ENCODE results near the gene FER. TPM values are rescaled to one million over a fixed set of nuclear protein-coding genes. Genes with fewer than 3 reads are reported as not detected.
"Not testable (repeated sequence)": the region's sequence is repeated elsewhere in the genome, so short reads cannot be mapped to it uniquely, and the experiment has no call there.

Gene FER
- total RNA-seq, 1 experiment from 2014 or later: 19.4 TPM

DNA sequence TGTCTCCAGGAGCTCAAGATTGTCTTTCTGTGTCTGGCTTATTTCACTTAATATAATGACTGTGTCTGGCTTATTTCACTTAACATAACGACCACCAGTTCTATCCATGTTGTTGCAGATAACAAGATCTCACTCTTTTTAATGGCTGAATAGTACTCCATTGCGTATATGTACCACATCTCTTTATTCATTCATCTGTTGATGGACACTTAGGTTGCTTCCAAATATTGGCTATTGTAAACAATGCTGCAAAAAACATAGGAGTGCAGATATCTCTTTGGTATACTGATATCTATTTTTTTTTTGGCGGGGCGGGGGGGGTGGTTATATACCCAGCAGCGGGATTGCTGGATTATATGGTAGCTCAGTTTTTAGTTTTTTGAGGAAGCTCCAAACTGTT is 45.5 kb downstream of the FER start:
- H2AFZ ChIP-seq (ENCODE audit: low read length): no peak overlapping the region
- H3K4me2 ChIP-seq (ENCODE audit: low read length): no peak overlapping the region
- no peaks in the 10 kb centered on the region for H3F3A ChIP-seq (ENCODE audit: low read length, unreplicated experiment)
- TF ChIP-seq, protein P1, sequence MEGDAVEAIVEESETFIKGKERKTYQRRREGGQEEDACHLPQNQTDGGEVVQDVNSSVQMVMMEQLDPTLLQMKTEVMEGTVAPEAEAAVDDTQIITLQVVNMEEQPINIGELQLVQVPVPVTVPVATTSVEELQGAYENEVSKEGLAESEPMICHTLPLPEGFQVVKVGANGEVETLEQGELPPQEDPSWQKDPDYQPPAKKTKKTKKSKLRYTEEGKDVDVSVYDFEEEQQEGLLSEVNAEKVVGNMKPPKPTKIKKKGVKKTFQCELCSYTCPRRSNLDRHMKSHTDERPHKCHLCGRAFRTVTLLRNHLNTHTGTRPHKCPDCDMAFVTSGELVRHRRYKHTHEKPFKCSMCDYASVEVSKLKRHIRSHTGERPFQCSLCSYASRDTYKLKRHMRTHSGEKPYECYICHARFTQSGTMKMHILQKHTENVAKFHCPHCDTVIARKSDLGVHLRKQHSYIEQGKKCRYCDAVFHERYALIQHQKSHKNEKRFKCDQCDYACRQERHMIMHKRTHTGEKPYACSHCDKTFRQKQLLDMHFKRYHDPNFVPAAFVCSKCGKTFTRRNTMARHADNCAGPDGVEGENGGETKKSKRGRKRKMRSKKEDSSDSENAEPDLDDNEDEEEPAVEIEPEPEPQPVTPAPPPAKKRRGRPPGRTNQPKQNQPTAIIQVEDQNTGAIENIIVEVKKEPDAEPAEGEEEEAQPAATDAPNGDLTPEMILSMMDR (conservative IDR thresholded peaks at IDR 0.05; ENCODE audit: low read depth, low read length): no peak
- TF ChIP-seq EZH2phosphoT487 (IDR thresholded peaks at IDR 0.05; ENCODE audit: borderline replicate concordance, low read length) (no peak), EZH2 (IDR thresholded peaks at IDR 0.05; ENCODE audit: low read length, unreplicated experiment) (no peak)
- H3K9ac ChIP-seq (ENCODE audit: low read length): no peak overlapping the region
- CTCF ChIA-PET: no interaction called here
- H3K27me3 ChIP-seq (ENCODE audit: low read length): no peaks in the 10 kb centered on the region
- DNase-seq: no peak
- H3K79me2 ChIP-seq (ENCODE audit: low read length): peaks cover 5% of the 10 kb centered on the region; the same call in 1 of the 2 replicates
- no peak overlapping the region for H3K4me3 ChIP-seq (ENCODE audit: low read length)
- no peak for ATAC-seq
- H3K27ac ChIP-seq (ENCODE audit: low read length): no peak overlapping the region
- intact Hi-C loops (cut with micrococcal nuclease): loop anchor here (5.0 kb wide), 1 partner anchor 41 kb away; no protein-coding TSS in a partner anchor
- H3K36me3 ChIP-seq (ENCODE audit: low read depth, low read length): peaks cover 2% of the 10 kb centered on the region; the same call in 1 of the 2 replicates
- POLR2A ChIA-PET (ENCODE audit: unreplicated experiment): interaction anchor here (0.6 kb wide), 1 partner anchor 234 kb away, joined by 13 read pairs; no protein-coding TSS in a partner anchor
- TSS peak; percentile 19 for BruUV-seq (replicated peaks)
- H3K4me1 ChIP-seq (ENCODE audit: insufficient read depth, low read length): peaks cover 19% of the 10 kb centered on the region
- no peaks in the 10 kb centered on the region for H4K20me1 ChIP-seq (ENCODE audit: low read length)
- no peaks in the 10 kb centered on the region for H3K9me3 ChIP-seq (ENCODE audit: low read length)
- H3K9me2 ChIP-seq (replicated peaks; ENCODE audit: low read length): no peaks in the 10 kb centered on the region

DNA sequence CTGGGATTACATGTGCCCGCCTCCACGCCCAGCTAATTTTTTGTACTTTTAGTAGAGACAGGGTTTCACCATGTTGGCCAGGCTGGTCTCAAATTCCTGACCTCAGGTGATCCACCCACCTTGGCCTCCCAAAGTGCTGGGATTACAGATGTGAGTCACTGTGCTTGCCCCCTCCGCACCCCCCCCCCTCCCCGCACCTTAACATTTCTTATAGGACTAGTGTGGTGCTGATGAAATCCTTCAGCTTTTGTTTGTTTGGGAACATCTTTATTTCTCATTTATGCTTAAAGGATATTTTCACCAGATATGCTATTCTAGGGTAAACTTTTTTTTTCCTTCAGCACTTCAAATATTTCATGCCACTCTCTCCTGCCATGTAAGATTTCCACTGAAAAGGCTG is 46.7 kb downstream of the FER start:
- ATAC-seq; H3K79me2 ChIP-seq (ENCODE audit: low read length); H2AFZ ChIP-seq (ENCODE audit: low read length); H3K9ac ChIP-seq (ENCODE audit: low read length); BruUV-seq (replicated peaks); H4K20me1 ChIP-seq (ENCODE audit: low read length); H3F3A ChIP-seq (ENCODE audit: low read length, unreplicated experiment); H3K27ac ChIP-seq (ENCODE audit: low read length); CTCF ChIA-PET; H3K9me3 ChIP-seq (ENCODE audit: low read length); H3K4me2 ChIP-seq (ENCODE audit: low read length); DNase-seq; H3K9me2 ChIP-seq (replicated peaks; ENCODE audit: low read length); H3K4me3 ChIP-seq (ENCODE audit: low read length); POLR2A ChIA-PET (ENCODE audit: unreplicated experiment); H3K27me3 ChIP-seq (ENCODE audit: low read length); H3K36me3 ChIP-seq (ENCODE audit: low read depth, low read length): not testable (repeated sequence)
- intact Hi-C loops (cut with micrococcal nuclease): loop anchor here (5.0 kb wide), 1 partner anchor 42 kb away; no protein-coding TSS in a partner anchor
- H3K4me1 ChIP-seq (ENCODE audit: insufficient read depth, low read length): peaks cover 30% of the 10 kb centered on the region

- ATAC-seq (peak; percentile 48), DNase-seq (peak; percentile 37)
- CTCF ChIA-PET: no interaction called here
- POLR2A ChIA-PET (ENCODE audit: unreplicated experiment): no interaction called here
- Histone ChIP-seq H3K79me2 (ENCODE audit: low read length) (peaks cover 6% of the 10 kb centered on the region), H3K4me3 (ENCODE audit: low read length) (no peak overlapping the region), H3K9me2 (replicated peaks; ENCODE audit: low read length) (no peaks in the 10 kb centered on the region), H4K20me1 (ENCODE audit: low read length) (no peaks in the 10 kb centered on the region), H3K4me1 (ENCODE audit: insufficient read depth, low read length) (peaks cover 43% of the 10 kb centered on the region), H2AFZ (ENCODE audit: low read length) (no peak overlapping the region), H3K27me3 (ENCODE audit: low read length) (no peaks in the 10 kb centered on the region), H3K9ac (ENCODE audit: low read length) (no peak overlapping the region), H3K9me3 (ENCODE audit: low read length) (no peaks in the 10 kb centered on the region), H3K27ac (ENCODE audit: low read length) (0 out of 2 replicates have a peak overlapping the region, but pooled peaks have one; percentile 4), H3K36me3 (ENCODE audit: low read depth, low read length) (peaks cover 3% of the 10 kb centered on the region), H3K4me2 (ENCODE audit: low read length) (peak overlapping the region; percentile 40; the same call in 1 of the 2 replicates), H3F3A (ENCODE audit: low read length, unreplicated experiment) (peaks cover 5% of the 10 kb centered on the region)
- intact Hi-C loops (cut with micrococcal nuclease): no loop called here
- TF ChIP-seq EZH2phosphoT487 (IDR thresholded peaks at IDR 0.05; ENCODE audit: borderline replicate concordance, low read length) (no peak), EZH2 (IDR thresholded peaks at IDR 0.05; ENCODE audit: low read length, unreplicated experiment) (no peak)
- TF ChIP-seq, protein P1 (conservative IDR thresholded peaks at IDR 0.05; ENCODE audit: low read depth, low read length): no peak
- no TSS peak for BruUV-seq (replicated peaks)
Measured at GRCh38 chr5:108797396-108797795, 49.7 kb downstream of the FER start.
